ENCODE measurements around the gene MAP2K2.

The MAP2K2 gene

GRCh38 chr19:4075373-4075772 is 48.5 kb downstream of the MAP2K2 start:
- DNase-seq = no peak

- no peak for DNase-seq
Measured at GRCh38 chr19:4071610-4072009, 52.3 kb downstream of the MAP2K2 start.

- peak; percentile 70 to 73 for DNase-seq
Measured at GRCh38 chr19:4069331-4069959, 54.5 kb downstream of the MAP2K2 start.

- peak in 1 of 2 donors; percentile 35 for DNase-seq
Measured at GRCh38 chr19:4068047-4068966, 55.6 kb downstream of the MAP2K2 start.

GRCh38 chr19:4067396-4068046 is 56.4 kb downstream of the MAP2K2 start:
- no peak for DNase-seq

- DNase-seq = peak; percentile 83 to 85
Measured at GRCh38 chr19:4066682-4067395, 57.1 kb downstream of the MAP2K2 start, which contains the start of gene ZBTB7A. TSS of gene ZBTB7A (minus strand) at chr19:4066899. CDS start at chr19:4055232, 11,667 bp downstream.

GRCh38 chr19:4066176-4066606 is 57.7 kb downstream of the MAP2K2 start:
- no peak for DNase-seq

GRCh38 chr19:4065430-4066175 is 58.3 kb downstream of the MAP2K2 start:
- peak; percentile 97 to 98 for DNase-seq

GRCh38 chr19:4064496-4065260 is 59.2 kb downstream of the MAP2K2 start:
- peak; percentile 58 to 65 for DNase-seq

GRCh38 chr19:4064149-4064495 is 59.8 kb downstream of the MAP2K2 start:
- no peak for DNase-seq

- no peak for DNase-seq
Measured at GRCh38 chr19:4063369-4064148, 60.4 kb downstream of the MAP2K2 start.

GRCh38 chr19:4062419-4063368 is 61.2 kb downstream of the MAP2K2 start:
- no peak for DNase-seq

GRCh38 chr19:4061683-4062418 is 62.1 kb downstream of the MAP2K2 start:
- no peak for DNase-seq

- peak; percentile 53 to 55 for DNase-seq
Measured at GRCh38 chr19:4061178-4061682, 62.7 kb downstream of the MAP2K2 start.

GRCh38 chr19:4060621-4061177 is 63.2 kb downstream of the MAP2K2 start:
- DNase-seq = no peak

- DNase-seq = peak; percentile 88 to 89
Measured at GRCh38 chr19:4059891-4060620, 63.9 kb downstream of the MAP2K2 start.

- DNase-seq = no peak
Measured at GRCh38 chr19:4059453-4059871, 64.5 kb downstream of the MAP2K2 start.
